Tibial nerve (tissue), 3 donors: Measurements from ENCODE around the gene SULF2.

Experiments
- POLR2A ChIP-seq, 2 donors: fragments of 450-650 bp; IDR thresholded peaks; one replicate each; pipeline ENCODE4 v1.6.1; 2017; ENCODE audit warnings: antibody characterized with exemption in 2 of 2, mild to moderate bottlenecking in 2 of 2, moderate library complexity in 2 of 2
- TF ChIP-seq, protein P1 (sequence below), 5 experiments: fragments of 200-600 bp in 3 of 5; fragments of 450-650 bp in 2 of 5; sonication (generic) in 3 of 5; IDR thresholded peaks; one replicate each; pipeline ENCODE4 v1.5.1; 2016 to 2019; ENCODE audit warnings: antibody characterized with exemption in 5 of 5, mild to moderate bottlenecking in 3 of 5, moderate library complexity in 2 of 5

DNA sequence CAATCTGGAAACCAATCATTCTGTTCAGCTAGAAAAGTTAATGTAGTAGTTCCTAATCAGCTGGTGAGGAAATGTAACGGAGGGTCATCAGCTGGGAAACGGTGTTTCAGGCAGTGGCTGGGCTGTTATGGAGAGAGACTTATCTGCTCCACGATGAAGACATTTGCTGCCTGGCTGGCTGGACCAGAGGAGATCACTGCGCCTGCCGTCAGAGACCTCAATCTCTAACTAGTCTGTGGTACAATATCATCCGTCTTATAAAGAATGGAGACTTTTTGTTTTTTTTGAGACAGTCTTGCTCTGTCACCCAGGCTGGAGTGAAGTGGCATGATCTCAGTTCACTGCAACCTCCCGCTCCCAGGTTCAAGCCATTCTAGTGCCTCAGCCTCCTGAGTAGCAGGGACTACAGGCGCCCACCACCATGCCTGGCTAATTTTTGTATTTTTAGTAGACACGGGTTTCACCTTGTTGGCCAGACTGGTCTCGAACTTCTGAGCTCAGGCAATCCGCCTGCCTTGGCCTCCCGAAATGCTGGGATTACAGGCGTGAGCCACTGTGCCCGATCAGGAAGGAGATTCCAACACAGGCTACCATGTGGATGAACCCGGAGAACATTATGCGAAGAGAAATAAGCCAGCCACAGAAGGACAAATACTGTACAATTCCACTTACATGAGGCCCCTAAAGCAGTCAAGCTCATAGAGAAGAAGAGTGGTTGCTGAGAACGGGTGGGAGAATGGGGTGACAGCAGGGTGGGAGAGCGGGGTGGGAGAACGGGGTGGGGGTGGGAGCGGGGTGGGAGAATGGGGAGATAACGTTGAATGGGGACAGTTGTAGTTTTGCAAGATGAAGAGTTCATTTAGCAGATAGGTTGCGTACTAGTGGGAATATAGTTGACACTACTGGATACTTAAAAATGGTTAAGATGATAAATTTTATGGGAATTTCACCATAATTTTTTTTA lies 115.1 kb downstream of the SULF2 start:
- TF ChIP-seq, protein P1, sequence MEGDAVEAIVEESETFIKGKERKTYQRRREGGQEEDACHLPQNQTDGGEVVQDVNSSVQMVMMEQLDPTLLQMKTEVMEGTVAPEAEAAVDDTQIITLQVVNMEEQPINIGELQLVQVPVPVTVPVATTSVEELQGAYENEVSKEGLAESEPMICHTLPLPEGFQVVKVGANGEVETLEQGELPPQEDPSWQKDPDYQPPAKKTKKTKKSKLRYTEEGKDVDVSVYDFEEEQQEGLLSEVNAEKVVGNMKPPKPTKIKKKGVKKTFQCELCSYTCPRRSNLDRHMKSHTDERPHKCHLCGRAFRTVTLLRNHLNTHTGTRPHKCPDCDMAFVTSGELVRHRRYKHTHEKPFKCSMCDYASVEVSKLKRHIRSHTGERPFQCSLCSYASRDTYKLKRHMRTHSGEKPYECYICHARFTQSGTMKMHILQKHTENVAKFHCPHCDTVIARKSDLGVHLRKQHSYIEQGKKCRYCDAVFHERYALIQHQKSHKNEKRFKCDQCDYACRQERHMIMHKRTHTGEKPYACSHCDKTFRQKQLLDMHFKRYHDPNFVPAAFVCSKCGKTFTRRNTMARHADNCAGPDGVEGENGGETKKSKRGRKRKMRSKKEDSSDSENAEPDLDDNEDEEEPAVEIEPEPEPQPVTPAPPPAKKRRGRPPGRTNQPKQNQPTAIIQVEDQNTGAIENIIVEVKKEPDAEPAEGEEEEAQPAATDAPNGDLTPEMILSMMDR (IDR thresholded peaks at IDR 0.05): no peak
- no peak for TF ChIP-seq POLR2A (IDR thresholded peaks at IDR 0.05)
